A549 (cell line): ENCODE data around the gene ENO2.

Source experiments
- CHD4 ChIP-seq: fragments of 200-600 bp; sonication (generic); IDR thresholded peaks from 2 replicates; pipeline ENCODE4 v1.6.1; 2016; ENCODE audit warnings: antibody characterized with exemption, mild to moderate bottlenecking, borderline replicate concordance
- EP300 ChIP-seq, 2 experiments: fragments of >200 bp; sonication (Bioruptor Twin); formaldehyde crosslinking; IDR thresholded peaks; 2 replicates in 1 of 2; 3 replicates in 1 of 2; pipeline ENCODE4 v1.6.1; 2016 to 2017
- MYC ChIP-seq: IDR thresholded peaks from 2 replicates; pipeline ENCODE4 v1.6.1; 2012; ENCODE audit warnings: mild to moderate bottlenecking, inconsistent platforms, low read length, improper control_type of control experiment, borderline replicate concordance
- NR3C1 ChIP-seq: fragments of >200 bp; sonication (Bioruptor Twin); formaldehyde crosslinking; IDR thresholded peaks from 3 replicates; pipeline ENCODE4 v1.6.1; 2017
- RCOR1 ChIP-seq: fragments of 150-350 bp; IDR thresholded peaks from 2 replicates; pipeline ENCODE4 v1.6.1; 2014; ENCODE audit warnings: antibody characterized with exemption, low read length, low read depth
- RFX5 ChIP-seq: fragments of 450-650 bp; IDR thresholded peaks from 2 replicates; pipeline ENCODE4 v1.7.1; 2014; ENCODE audit warnings: antibody characterized with exemption, mild to moderate bottlenecking, moderate library complexity
- RNF2 ChIP-seq: fragments of 200-600 bp; sonication (generic); IDR thresholded peaks from 2 replicates; pipeline ENCODE4 v1.6.1; 2016; ENCODE audit warnings: low read depth, mild to moderate bottlenecking, antibody characterized with exemption, moderate library complexity, borderline replicate concordance
- TF ChIP-seq, protein P1 (sequence below): fragments of 200-600 bp; sonication (generic); IDR thresholded peaks from 2 replicates; pipeline ENCODE4 v1.6.1; 2016; ENCODE audit warnings: antibody characterized with exemption, mild to moderate bottlenecking, moderate library complexity
- TF ChIP-seq, protein P2 (sequence below): fragments of >200 bp; sonication (Bioruptor Twin); formaldehyde crosslinking; IDR thresholded peaks from 3 replicates; pipeline ENCODE4 v1.5.1; 2016
- TF ChIP-seq, protein P3 (sequence below): IDR thresholded peaks from 2 replicates; pipeline ENCODE4 v1.6.1; 2012

DNA sequence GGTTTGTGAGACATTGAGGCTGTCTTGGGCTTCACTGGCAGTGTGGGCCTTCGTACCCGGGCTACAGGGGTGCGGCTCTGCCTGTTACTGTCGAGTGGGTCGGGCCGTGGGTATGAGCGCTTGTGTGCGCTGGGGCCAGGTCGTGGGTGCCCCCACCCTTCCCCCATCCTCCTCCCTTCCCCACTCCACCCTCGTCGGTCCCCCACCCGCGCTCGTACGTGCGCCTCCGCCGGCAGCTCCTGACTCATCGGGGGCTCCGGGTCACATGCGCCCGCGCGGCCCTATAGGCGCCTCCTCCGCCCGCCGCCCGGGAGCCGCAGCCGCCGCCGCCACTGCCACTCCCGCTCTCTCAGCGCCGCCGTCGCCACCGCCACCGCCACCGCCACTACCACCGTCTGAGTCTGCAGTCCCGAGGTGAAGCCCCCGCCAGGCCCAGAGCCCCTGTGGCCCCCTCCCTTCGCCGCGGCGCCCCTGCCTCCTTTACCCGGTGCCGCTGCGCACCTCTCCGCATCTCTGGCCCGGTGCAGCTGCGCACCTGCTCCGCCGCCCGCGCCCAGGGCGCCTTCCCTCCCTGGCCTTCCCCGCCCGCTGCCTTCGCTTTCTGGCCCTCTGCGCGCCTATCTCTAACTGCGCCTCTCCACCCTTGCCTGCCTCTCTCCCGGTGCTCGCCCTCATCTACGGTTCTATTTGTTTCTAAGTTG lies at the start of gene ENO2:
- TF ChIP-seq, protein P1, sequence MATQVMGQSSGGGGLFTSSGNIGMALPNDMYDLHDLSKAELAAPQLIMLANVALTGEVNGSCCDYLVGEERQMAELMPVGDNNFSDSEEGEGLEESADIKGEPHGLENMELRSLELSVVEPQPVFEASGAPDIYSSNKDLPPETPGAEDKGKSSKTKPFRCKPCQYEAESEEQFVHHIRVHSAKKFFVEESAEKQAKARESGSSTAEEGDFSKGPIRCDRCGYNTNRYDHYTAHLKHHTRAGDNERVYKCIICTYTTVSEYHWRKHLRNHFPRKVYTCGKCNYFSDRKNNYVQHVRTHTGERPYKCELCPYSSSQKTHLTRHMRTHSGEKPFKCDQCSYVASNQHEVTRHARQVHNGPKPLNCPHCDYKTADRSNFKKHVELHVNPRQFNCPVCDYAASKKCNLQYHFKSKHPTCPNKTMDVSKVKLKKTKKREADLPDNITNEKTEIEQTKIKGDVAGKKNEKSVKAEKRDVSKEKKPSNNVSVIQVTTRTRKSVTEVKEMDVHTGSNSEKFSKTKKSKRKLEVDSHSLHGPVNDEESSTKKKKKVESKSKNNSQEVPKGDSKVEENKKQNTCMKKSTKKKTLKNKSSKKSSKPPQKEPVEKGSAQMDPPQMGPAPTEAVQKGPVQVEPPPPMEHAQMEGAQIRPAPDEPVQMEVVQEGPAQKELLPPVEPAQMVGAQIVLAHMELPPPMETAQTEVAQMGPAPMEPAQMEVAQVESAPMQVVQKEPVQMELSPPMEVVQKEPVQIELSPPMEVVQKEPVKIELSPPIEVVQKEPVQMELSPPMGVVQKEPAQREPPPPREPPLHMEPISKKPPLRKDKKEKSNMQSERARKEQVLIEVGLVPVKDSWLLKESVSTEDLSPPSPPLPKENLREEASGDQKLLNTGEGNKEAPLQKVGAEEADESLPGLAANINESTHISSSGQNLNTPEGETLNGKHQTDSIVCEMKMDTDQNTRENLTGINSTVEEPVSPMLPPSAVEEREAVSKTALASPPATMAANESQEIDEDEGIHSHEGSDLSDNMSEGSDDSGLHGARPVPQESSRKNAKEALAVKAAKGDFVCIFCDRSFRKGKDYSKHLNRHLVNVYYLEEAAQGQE = no peak
- TF ChIP-seq, protein P2, sequence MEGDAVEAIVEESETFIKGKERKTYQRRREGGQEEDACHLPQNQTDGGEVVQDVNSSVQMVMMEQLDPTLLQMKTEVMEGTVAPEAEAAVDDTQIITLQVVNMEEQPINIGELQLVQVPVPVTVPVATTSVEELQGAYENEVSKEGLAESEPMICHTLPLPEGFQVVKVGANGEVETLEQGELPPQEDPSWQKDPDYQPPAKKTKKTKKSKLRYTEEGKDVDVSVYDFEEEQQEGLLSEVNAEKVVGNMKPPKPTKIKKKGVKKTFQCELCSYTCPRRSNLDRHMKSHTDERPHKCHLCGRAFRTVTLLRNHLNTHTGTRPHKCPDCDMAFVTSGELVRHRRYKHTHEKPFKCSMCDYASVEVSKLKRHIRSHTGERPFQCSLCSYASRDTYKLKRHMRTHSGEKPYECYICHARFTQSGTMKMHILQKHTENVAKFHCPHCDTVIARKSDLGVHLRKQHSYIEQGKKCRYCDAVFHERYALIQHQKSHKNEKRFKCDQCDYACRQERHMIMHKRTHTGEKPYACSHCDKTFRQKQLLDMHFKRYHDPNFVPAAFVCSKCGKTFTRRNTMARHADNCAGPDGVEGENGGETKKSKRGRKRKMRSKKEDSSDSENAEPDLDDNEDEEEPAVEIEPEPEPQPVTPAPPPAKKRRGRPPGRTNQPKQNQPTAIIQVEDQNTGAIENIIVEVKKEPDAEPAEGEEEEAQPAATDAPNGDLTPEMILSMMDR = no peak
- TF ChIP-seq RFX5 = no peak
- no peak for TF ChIP-seq NR3C1
- TF ChIP-seq RNF2 = no peak
- TF ChIP-seq, protein P3, sequence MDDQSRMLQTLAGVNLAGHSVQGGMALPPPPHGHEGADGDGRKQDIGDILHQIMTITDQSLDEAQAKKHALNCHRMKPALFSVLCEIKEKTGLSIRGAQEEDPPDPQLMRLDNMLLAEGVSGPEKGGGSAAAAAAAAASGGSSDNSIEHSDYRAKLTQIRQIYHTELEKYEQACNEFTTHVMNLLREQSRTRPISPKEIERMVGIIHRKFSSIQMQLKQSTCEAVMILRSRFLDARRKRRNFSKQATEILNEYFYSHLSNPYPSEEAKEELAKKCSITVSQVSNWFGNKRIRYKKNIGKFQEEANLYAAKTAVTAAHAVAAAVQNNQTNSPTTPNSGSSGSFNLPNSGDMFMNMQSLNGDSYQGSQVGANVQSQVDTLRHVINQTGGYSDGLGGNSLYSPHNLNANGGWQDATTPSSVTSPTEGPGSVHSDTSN = no peak
- no peak for TF ChIP-seq CHD4
- no peak for TF ChIP-seq MYC
- TF ChIP-seq RCOR1 = no peak
- no peak for TF ChIP-seq EP300 (IDR thresholded peaks at IDR 0.05)
